HG03460 (cell line): ENCODE results near the gene RASL11B.

Experiments
- ATAC-seq: cut with Tn5 transposase; IDR thresholded peaks from one replicate; pipeline ENCODE4 v1.9.1; 2021; ENCODE audit not compliant: unreplicated experiment

The RASL11B gene

DNA sequence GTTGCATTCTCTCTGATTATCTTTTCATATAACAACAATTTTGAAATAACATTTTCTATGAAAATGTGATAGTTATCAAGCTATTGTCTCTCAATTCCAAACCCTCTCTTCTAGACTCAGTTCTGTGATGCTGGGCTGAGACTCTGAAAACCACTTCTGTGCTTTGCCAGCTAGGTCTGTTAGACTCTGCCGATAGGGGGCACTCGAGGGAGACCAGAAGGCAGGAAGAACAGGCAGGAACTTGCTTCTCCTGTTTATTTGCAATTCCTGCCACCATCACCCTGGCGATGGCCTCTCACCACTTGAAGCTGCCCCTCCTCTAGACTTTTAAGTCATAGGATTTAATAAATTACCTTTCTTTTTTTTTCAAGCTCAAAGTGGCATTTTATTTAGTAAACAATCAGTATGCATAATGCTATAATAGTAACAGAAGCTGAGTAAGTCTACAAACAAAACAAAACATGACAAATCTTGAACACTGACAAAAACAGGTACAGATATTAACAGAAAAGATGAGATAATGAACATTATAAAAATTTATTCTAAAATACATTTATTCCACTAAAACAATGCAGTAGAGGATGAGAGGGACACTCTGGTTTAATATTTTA, 49.7 kb downstream of the RASL11B start:
- peak; percentile 73 for ATAC-seq

DNA sequence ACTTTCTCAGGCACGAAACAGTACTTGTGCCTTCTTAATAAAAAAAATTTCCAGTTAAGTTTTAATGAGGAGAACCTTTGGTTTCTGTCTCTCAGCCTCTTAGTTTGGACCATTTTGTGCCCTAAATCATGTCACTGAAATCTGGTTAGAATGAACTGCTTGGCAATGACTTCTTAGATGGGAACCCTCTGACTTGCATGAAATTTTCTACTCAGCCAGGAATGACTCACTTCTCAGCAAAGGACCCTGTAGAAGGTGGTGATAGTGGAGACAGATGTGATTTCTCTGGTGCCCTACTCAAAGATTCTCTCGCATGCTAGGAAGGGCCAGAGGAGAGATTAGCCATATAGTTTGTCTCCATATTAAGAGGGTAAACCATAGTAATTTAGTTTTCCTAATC, 50.5 kb downstream of the RASL11B start:
- ATAC-seq: no peak

- ATAC-seq: no peak
Observed at GRCh38 chr4:52914051-52914605, 52.0 kb downstream of the RASL11B start.

- no peak for ATAC-seq
Observed at GRCh38 chr4:52915191-52915590, 53.1 kb downstream of the RASL11B start.

DNA sequence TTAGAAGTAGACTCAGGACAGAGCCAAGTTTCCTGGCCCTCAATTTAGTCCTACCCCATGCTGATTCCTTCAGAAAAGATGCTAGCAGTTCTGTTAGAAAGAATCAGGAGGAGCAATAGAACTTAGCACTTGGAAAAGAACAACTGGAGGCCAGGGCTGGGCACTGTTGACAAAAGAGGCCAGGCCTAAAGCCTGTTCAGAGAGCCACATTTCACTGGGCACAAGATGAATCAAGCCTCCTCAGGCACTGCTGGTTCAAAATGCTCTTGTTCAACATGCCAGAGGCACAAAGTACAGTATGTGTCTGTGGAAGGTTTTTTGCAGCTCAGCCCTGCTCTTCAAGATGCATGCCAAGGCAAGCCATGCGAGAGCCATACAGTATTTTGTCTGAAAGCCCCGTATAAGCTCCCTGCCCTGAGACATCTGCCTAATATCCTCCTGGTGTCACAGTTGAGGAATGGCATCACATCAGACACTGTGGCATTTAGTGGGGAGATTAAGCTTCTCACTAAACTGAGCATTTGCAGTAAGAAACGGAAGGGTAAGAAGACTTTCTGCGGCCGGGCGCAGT, 53.7 kb downstream of the RASL11B start:
- no peak for ATAC-seq
